Breast epithelium (tissue), 3 donors: ENCODE results near the gene SNX15.

ENCODE experiments used
- CTCF ChIP-seq, 3 donors: fragments of 450-650 bp; IDR thresholded peaks; one replicate each; pipeline ENCODE4 v1.5.1; 2016 to 2017; ENCODE audit warnings: antibody characterized with exemption in 3 of 3, mild to moderate bottlenecking in 3 of 3, moderate library complexity in 3 of 3
- POLR2A ChIP-seq: fragments of 450-650 bp; IDR thresholded peaks from one replicate; pipeline ENCODE4 v1.6.1; 2016; ENCODE audit warnings: antibody characterized with exemption, mild to moderate bottlenecking, moderate library complexity
- POLR2AphosphoS5 ChIP-seq, 3 donors: sonication (generic); formaldehyde crosslinking; IDR thresholded peaks; one replicate each; pipeline ENCODE4 v1.6.1; 2017; ENCODE audit warnings: antibody characterized with exemption in 3 of 3

- TF ChIP-seq CTCF (IDR thresholded peaks at IDR 0.05) (no peak), POLR2A (no peak), POLR2AphosphoS5 (IDR thresholded peaks at IDR 0.05) (no peak)
These were observed 38.6 kb downstream of the SNX15 start for GRCh38 chr11:65065851-65066250.
